GM18526 (cell line): ENCODE results near the gene NDFIP2.

Experiments
- POLR2A ChIP-seq: IDR thresholded peaks from 3 replicates; pipeline ENCODE4 v1.6.1; 2011; ENCODE audit not compliant: insufficient read length; ENCODE audit errors: extremely low read depth

Gene NDFIP2, protein sequence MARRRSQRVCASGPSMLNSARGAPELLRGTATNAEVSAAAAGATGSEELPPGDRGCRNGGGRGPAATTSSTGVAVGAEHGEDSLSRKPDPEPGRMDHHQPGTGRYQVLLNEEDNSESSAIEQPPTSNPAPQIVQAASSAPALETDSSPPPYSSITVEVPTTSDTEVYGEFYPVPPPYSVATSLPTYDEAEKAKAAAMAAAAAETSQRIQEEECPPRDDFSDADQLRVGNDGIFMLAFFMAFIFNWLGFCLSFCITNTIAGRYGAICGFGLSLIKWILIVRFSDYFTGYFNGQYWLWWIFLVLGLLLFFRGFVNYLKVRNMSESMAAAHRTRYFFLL

DNA sequence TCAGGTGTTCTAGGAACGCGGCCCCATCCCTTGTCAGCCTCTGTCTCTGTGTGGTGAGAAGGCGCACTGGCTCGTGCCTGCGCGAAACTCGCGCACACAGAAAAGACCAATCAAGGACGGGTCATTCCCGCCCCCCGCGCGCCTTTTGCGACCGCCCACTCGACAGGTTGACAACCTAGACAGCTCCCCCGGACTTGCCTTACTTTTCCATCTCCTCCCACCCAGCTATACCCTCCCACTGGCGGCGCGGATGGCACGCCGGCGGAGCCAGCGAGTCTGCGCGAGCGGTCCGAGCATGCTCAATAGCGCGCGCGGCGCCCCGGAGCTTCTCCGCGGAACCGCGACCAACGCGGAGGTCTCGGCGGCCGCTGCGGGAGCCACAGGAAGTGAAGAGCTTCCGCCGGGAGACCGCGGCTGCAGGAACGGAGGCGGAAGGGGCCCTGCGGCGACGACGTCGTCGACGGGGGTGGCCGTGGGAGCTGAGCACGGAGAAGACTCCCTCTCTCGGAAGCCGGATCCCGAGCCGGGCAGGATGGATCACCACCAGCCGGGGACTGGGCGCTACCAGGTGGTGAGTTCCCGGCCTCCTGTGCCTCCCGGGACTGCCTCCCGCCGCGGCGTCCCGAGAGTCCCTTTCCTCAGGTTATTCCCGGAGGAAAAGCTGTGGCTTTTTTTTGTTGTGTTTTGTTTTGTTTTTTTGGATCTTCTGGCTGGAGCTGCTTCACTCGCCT lies at the start of gene NDFIP2:
Gene NDFIP2 (plus strand): TSS at position 202 of the 731 bp plus-strand sequence. CDS start 49 bp downstream, at position 251.
- peak; percentile 61 for TF ChIP-seq POLR2A

DNA sequence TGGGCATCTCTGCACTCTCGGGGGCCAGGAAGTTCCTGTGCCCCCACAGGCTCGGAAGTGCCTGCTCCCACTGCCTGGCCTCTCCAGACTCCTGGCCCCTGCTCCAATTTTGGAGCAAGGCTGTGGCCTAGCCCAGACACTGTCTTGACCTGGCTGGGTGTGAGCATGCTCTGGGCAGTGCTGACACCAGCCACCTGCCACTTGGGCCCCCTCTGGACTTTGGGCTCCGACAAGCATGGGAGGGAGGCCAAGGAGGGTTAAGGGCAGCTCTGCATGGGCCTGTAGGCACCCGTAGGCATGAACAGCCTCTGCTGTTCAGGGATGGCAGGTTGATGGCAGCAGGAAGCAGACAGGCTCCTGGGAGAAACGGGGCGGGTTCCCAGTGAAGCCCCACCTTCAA lies 48.9 kb upstream of the NDFIP2 start:
- TF ChIP-seq POLR2A, result no peak

DNA sequence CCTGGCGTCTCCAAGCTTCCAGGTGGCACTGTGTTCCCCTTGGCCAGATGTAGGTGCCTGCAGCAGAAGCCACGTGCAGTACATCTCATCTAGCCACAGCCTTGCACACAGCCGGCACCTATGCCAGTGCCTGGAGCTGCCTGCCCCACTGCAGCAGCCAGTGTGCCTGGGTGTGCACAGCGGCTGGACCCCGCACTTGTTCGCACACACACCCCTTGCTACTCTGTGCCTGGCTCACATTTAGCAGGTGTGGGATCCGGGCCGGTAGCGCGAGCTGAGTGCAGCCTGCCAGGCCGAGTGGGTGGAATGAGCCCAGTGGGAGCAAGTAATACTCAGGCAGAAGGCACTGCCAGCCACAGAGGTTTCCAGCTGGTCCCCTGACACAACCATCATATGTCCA lies 48.0 kb upstream of the NDFIP2 start:
- no peak for TF ChIP-seq POLR2A

DNA sequence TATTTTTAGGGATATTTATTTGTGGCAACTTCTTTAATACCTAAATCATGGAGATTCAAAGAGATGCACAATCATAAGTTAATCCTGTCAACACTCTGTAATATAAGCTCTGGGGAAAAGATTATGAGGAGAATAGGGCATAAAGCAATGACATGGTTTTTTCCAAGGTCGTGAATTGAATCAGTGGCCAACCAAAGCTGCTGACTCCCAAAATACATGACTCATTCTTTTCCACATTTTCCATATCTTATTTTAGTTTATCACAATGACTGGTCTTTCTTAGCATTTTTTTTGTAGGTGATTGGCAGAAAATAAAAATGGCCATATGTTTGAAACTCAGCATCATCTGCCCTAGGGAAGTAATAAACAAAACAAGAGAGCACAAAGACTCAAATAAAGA lies 46.4 kb upstream of the NDFIP2 start:
- no peak for TF ChIP-seq POLR2A

DNA sequence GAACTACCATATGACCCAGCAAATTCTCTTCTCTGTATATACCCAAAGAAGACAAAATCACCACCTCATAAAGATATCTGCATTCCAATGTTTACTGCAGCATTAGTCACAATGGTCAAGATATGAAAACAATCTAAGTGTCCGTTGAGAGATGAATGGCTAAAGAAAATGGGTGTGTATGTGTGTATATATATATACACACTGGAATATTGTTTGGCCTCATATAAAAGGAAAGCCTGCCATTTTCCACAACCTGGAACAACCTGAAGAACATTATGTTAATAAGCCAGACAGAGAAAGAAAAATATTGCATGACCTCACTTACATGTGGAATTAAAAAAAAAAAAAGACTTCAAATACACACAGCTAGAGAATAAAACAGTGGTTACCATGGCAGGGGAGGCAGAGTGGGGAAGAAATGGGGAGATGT lies 45.4 kb upstream of the NDFIP2 start:
- TF ChIP-seq POLR2A, result no peak

DNA sequence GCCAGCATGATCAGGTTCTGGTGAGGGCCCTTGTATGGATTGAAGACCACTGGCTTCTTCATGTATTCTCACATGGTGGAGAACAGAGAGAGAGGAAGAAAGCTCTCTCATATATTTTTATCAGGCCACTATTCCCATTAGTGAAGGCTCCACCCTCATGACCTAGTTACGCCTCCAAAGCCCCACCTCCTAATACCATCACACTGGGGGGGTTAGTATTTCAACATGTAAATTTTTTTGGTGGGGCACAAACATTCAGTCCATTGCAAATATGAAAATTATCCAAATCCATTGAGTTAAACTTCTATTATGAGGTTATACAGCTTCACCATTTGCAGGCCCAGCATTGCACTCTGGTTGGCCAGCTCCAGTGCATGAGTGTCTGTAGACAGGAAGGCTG lies 41.7 kb upstream of the NDFIP2 start:
- no peak for TF ChIP-seq POLR2A

DNA sequence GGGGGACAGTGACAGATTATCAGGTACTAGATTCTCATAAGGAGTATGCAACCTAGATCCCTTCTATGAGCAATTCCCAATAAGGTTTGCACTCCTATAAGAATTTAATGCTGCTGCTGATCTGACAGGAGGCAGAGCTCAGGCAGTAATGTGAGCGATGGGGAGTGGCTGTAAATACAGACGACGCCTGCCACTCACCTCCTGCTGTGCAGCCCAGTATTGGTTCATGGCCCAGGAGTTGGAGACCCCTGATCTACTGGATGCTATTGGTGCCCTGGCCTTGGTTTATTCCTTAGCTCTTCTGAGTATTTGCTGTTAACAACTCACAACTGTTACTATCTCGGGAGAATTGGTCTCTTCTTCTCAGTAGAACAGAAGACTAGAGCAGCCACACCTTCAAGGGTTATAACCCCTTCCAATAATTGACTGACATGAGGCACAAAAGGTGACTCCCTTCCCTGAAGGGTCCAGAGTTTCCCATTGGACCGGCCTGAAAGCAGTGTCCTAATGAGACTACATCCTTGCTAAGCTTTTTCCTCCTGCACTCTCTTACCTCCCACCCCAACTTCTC lies 39.9 kb upstream of the NDFIP2 start:
- no peak for TF ChIP-seq POLR2A

DNA sequence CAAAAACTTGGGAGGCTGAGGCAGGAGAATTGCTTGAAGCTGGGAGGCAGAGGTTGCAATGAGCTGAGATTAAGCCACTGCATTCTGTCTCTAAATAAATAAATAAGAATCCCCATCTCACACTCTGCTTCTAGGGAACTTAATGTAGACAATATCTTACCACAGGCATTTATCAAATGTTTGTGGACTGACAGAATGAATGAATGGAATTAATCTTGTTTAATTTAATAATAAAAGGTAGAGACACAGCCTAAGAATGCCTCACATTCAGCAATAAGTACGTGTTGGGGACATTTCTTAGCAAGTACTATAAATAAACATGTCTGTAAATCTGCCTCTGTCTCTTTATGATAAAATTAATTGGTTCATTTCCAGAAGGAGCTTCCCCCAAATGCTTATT lies 38.7 kb upstream of the NDFIP2 start:
- TF ChIP-seq POLR2A, result no peak

DNA sequence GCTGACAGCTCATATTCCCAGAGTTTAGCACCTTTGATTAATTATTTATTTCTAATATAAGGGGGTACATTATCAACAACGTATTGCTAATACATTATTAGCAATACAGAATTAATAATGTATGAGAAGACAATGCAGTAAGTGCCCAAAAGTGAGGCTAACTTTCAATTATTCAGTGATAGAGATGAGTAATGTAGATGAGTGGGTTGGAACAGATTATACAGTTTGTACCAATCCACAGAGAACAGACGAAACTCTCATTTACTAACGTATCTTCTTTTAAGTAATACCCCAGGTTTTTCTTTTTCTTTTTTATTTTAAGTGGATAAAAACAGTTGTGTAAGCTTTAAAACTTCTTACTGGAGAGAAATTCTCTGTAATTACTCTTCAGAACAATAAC lies 38.2 kb upstream of the NDFIP2 start:
- TF ChIP-seq POLR2A, result no peak

DNA sequence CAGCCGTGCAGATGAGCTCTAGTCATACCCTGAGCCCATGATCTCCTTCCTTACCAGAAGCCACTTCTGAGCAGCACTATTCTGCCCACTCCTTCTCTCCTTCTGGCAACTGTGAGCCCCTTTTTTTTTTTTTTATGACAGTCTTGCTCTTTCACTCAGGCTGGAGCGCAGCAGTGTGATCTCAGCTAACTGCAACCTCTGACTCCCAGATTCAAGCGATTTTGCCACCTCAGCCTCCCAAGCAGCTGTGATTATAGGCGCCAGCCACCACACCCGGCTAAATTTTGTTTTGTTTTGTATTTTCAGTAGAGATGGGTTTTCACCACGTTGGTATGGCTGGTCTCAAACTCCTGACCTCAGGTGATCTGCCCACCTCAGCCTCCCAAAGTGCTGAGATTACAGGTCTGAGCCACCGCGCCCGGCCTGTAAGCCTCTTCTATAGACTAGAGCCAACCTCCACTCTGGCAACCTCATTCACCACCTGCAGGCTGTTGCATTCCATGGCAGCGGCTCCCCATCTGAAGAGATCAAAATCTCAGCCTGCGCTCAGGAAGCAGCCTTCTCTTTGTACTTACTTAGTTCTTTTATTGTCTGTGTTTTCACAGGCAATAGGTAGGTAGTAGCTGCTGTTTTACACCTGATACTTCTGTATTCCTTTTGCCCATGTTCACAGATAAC lies 34.8 kb upstream of the NDFIP2 start:
- TF ChIP-seq POLR2A, result no peak

DNA sequence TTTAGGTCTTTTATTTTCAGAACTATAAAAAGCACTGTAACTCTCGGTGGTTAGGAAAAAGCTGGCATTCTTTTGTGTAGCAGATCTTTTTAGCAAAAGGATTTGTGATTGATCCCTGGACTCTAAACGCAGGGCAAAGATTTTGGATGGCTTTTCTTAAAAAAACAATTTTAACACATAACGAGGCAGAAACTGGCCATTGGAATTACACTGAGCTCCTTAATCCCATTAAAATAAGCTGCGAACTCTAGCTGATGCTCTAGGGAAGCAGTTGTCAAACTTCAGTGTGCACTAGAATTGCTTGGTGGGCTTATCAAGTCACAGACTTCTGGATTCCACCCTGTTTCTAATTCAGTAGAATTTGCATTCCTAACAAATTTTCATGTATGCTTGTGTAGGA lies 33.8 kb upstream of the NDFIP2 start:
- TF ChIP-seq POLR2A, result no peak

DNA sequence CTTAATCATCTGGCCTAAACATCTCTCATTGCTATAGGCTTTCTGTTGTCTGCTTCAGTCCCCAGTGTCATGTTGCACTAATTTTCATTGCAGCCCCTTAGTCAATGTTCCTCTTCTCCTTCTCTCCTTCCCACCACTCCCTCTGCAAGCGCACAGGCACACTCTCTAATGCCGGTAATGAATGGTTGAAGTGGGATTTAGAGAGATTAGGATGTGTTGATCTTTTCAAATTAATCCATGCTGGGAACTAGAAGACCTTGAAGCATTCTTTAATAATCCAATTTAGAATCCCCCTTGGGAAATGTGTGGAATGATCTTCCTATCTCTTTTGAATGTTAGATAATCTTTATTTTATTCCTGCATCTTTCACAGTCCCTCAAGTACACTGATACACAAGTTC lies 33.2 kb upstream of the NDFIP2 start:
- TF ChIP-seq POLR2A, result no peak

DNA sequence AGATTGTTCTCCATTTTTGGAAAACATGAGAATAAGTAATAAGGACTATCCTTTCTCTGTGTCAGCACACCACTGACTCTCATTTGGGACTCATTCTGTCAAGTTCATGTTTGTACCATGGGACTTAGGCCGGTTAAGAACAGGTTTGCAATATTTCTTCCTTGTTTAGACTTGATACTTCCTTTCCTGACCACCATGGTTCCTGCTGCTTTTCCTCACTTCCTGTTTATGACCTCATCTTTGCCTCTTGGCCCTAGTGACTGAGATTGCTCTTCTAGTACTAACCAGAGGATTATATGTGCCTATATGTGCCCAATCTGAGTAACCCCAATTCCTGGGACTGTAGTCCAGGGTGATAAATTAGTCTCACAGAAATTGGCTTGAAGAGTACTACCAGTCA lies 32.5 kb upstream of the NDFIP2 start:
- no peak for TF ChIP-seq POLR2A

DNA sequence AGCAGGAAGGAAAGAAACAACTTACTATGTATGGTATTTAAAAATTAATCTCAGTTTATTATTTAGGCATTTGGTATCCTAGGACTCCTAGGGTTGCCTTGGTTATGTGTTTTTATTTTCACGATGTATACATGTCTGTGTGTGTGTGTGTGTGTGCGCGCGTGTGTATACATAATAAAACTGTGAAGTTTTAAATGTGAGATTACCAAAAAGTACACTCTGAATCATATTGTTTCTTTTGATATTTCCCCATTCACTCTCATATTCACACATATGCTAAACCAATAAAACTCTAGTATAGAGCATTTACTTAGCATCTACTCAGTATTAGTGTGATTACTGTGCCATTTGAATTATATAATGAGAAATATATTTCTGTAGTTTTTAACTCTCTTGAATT lies 30.8 kb upstream of the NDFIP2 start:
- TF ChIP-seq POLR2A, result no peak

DNA sequence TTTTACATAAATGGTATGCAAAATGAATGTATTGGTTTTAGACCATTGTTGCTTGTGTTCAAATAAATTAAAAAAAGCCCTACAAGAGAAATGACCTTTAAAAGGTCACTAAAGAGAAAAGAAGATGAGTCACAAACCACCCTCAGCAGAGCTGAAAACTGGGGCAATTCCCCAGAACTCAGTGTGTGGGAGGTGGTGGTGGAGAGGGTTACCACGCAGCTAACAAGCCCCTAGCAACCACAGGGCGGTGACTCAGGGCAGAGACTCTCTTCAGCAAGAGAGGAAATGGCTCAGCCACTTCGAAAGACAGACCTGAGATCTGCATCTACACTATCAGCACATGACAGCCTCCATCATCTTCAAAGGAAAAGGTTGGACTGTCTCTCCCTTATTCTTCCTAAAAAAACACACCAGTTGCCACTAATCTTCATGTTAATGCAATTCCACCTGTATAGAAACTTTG lies 29.4 kb upstream of the NDFIP2 start:
- TF ChIP-seq POLR2A, result no peak
